Stimulated activated CD4-positive, alpha-beta T cell treated with anti-CD3 and anti-CD28 coated beads, Interleukin-2, amount 100 ng/mL, for 24 hours (primary cell): ENCODE measurements around the gene CFAP299.
"Not testable (repeated sequence)": the region's sequence is repeated elsewhere in the genome, so short reads cannot be mapped to it uniquely, and the experiment has no call there.

Source experiments
- DNase-seq, 2 donors: peaks; one replicate each; pipeline ENCODE4 v3.0.0-alpha.2; 2020

Gene CFAP299

GRCh38 chr4:80393246-80393969 is 57.9 kb downstream of the CFAP299 start:
- DNase-seq: no peak

DNA sequence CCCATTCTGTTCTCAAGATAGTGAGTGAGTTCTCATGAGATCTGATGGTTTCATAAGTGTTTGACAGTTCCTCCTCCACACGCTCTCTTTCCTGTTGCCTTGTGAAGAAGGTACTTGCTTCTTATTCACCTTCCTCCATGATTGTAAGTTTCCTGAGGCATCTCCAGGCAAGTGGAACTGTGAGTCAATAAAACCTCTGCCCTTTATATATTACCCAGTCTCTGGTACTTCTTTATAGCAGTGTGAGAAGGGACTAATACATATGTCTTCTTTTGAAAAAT is 58.4 kb downstream of the CFAP299 start:
- DNase-seq: no peak

GRCh38 chr4:80407246-80407645 is 71.7 kb downstream of the CFAP299 start:
- DNase-seq: no peak

GRCh38 chr4:80409809-80410208 is 74.3 kb downstream of the CFAP299 start:
- DNase-seq: no peak

- no peak for DNase-seq
Observed at GRCh38 chr4:80412322-80412721, 76.8 kb downstream of the CFAP299 start.

DNA sequence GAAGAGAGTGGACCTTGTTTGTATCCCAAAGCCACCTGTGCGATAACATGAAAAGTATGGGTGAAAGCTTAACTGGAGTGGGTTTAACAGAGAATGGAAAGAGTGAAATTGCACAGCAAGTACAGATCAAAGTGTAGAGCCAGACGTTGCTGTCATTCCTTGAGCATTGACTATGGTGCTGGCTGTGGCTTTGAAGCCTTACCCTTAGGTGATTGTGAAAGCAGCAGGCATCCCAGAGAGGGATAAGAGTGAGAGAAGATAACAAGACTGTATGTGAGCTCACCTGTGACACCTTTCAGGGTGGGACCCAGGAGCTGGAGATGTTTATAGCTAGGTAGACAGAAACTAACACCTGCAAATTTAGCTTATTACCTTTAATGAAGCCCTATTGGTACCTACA is 77.6 kb downstream of the CFAP299 start:
- no peak for DNase-seq

- no peak for DNase-seq
Observed at GRCh38 chr4:80417019-80417418, 81.5 kb downstream of the CFAP299 start.

GRCh38 chr4:80419946-80420345 is 84.4 kb downstream of the CFAP299 start:
- DNase-seq: no peak

- no peak for DNase-seq
Observed at GRCh38 chr4:80420638-80421037, 85.1 kb downstream of the CFAP299 start.

GRCh38 chr4:80422727-80423404 is 87.3 kb downstream of the CFAP299 start:
- no peak for DNase-seq

DNA sequence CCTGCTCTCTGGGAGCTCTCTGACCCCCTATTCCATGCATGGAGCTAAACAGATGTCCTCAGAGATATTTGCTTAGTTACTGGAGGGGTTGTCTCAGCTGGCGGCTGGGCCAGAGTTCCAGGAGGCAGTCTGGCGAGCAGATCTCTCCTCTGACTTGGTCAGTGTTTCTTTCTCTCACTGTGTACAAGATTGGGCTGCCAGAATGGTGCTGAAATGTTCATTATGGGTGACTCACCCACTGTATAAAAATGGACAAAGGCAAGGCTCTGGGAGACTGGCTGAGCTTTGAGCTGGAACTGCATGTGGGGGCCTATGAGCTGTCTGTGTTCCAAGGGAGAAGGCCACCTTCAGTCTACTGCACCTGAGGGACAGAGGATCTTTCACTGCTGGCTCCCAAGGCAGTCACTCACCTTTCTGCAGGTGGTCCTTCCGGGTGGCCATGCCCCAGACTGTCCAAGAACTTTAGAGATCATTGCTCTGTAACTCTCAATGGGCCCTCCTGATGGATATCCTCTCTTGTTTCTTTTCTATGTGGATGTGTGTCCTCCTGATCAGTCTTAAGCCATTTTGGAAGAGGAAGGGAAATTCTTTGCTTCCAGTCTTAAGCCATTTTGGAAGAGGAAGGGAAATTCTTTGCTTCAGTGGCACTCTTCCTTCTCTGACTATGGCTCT is 88.2 kb downstream of the CFAP299 start:
- DNase-seq: no peak

GRCh38 chr4:80424225-80424581 is 88.7 kb downstream of the CFAP299 start:
- no peak for DNase-seq

GRCh38 chr4:80425124-80426100 is 89.9 kb downstream of the CFAP299 start:
- DNase-seq: no peak

DNA sequence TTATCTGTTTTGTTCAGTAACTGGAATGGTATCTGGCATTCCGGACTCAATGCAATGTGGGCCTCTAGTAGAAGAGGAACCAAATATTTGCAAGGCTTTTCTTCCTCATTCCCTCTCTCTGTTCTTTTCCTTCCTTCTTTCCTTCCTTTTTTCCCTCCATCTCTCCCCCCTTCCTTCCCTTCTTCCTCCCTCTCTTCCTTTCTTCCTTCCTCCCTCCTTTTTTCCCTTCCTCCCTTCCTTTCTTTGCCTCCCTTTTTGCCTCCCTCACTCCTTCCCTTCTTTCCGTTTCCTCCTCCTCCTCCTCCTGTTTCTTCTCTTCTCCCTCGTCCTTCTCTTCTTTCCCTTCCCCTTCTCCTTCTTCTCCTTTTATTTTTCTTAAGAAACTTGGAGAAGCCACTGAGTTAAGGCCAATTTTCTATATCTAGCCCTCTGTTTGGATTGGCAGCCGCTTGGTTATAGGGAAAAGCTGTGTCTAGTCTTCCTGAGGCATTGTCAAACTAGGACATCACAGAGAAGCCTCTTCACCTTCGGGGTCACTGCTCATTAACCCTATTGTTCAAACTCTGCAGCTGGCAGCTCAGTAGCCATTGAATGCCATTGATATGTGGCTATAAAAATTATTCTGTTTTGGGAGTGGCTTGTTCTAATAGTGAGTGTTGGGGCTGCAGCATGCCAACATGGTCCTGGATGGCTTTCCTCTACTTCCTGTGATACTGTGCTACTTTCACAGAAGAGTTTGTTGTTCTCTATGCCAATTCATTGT is 95.9 kb downstream of the CFAP299 start:
- no peak for DNase-seq

GRCh38 chr4:80434238-80434637 is 98.7 kb downstream of the CFAP299 start:
- DNase-seq: no peak

- DNase-seq: no peak
Observed at GRCh38 chr4:80438016-80438415, 102.5 kb downstream of the CFAP299 start.

GRCh38 chr4:80439294-80440061 is 103.9 kb downstream of the CFAP299 start:
- not testable (repeated sequence) for DNase-seq

DNA sequence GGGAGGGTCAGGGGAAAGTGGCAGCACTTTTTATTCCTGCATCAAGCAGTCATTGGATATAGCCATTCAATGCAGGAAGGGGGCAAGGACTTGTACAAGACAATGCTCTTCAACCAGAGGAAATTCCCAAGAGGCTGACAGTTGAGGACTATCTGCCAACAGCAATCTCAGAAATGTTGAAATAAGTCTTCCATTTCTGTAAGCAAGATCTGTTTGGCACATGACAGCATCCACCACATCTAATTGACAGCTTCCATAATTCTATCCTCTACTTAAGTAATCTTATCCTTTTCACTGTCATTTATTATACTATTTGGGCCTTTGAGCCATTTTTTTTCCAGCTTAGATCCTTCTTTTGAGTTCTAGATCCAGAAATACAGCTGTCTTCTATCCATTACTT is 110.7 kb downstream of the CFAP299 start:
- DNase-seq: no peak

DNA sequence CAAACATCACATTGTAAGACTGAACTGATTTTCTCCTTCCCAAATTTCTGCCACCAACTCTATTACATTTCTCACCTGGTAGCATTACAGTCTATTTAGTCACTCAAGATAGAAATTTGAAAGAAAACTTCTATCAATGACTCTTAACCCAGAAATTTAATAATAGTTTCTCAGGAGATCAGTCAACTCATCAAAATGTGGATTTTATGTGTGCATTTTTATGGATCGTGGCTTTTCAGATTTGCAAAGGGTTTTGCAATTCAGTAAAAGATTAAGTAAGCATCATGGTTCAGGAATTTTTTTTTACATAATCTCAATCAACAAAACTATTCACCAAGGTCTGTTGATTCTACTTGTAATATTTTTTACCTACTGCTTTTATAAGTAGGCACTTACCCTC is 111.1 kb downstream of the CFAP299 start:
- no peak for DNase-seq

DNA sequence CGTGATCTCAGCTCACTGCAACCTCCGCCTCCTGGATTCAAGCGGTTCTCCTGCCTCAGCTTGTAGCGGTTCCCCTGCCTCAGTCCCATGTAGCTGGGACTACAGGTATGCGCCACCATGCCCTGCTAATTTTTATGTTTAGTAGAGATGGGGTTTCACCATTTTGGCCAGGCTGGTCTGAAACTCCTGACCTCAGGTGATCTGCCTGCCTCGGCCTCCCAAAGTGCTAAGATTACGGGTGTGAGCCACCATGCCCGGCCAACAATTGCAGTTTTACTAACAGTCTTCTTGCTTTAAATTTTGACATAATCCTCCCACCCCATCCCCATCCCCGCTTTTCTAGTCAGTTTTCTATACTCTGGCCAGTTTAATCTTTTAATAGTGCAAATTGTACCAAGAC is 112.0 kb downstream of the CFAP299 start:
- DNase-seq: no peak

DNA sequence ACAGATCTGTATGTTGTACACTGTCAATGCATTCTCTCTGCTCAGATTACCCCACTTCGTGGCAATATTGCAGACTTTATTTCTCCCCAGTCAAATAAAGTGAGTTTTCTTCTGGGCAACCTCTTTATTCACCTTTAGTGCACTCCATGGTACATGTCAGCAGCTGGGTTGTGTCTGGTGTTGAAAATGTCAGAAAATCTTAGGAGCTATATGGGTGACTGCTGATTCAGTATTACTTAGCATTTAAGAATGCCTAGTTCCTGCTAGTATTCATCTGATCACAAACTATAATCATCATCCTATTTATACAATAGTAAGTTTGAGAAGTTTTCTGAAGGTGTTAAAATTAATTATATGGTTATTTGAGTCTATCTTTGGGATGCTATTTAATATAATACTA is 112.5 kb downstream of the CFAP299 start:
- DNase-seq: no peak

DNA sequence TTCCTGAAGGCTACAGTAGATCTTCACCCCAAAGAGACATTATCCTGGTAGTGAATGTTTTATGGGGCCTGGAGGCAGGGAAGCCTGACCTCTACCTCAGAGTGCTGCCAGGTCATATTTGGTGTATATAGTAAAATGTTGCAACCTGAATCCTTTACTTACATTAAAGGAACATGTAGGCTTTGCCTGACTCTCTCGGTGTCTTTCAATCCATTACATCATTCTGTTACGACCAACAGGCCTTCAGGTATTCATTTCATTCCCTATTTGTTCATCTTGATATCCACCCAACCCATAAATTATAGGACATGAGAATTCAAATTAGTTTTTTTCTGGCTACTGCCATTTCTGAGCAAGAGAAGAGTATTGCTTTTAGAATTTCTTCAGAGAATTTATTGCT is 116.5 kb downstream of the CFAP299 start:
- no peak for DNase-seq
